ENCODE measurements around the gene CSMD2. TPM values are rescaled to one million over a fixed set of nuclear protein-coding genes. Genes with fewer than 3 reads are reported as not detected.

Gene CSMD2
- total and polyA plus RNA-seq, 7 donors: under 0.01 to 0.83 (median 0.16) TPM

GRCh38 chr1:33660244-33660643 is 504.8 kb downstream of the CSMD2 start:
- DNase-seq: no peak
- TF ChIP-seq CTCF (IDR thresholded peaks at IDR 0.05) (no peak), EP300 (IDR thresholded peaks at IDR 0.05) (peak in 1 of 4 donors; percentile 52), POLR2A (IDR thresholded peaks at IDR 0.05) (no peak), POLR2AphosphoS5 (IDR thresholded peaks at IDR 0.05) (peak; percentile 10 to 75 (median 69))
- 18 to 45% methylated on average over 5 of the region's 5 CpGs for WGBS, 2 donors
- Histone ChIP-seq H3K27me3 (no peaks in the 10 kb centered on the region), H3K4me1 (peaks cover 0 to 14% (median 10%) of the 10 kb centered on the region in 4 donors), H3K36me3 (no peaks in the 10 kb centered on the region), H3K9me3 (no peaks in the 10 kb centered on the region), H3K27ac (peak overlapping the region in 2 of 4 donors; percentile 45 to 66), H3K4me3 (no peak overlapping the region)
- intact Hi-C loops (cut with DNase I): no loop called here

GRCh38 chr1:33659641-33660040 is 505.4 kb downstream of the CSMD2 start:
- TF ChIP-seq CTCF (IDR thresholded peaks at IDR 0.05): no peak
- no peak for TF ChIP-seq EP300 (IDR thresholded peaks at IDR 0.05)
- TF ChIP-seq POLR2AphosphoS5 (IDR thresholded peaks at IDR 0.05): no peak
- no peak for TF ChIP-seq POLR2A (IDR thresholded peaks at IDR 0.05)
- no peak for DNase-seq
- Histone ChIP-seq H3K4me3 (no peak overlapping the region), H3K4me1 (peaks cover 0 to 14% (median 10%) of the 10 kb centered on the region in 4 donors), H3K27ac (peak overlapping the region in 2 of 4 donors; percentile 45 to 66), H3K36me3 (no peaks in the 10 kb centered on the region), H3K9me3 (no peaks in the 10 kb centered on the region), H3K27me3 (no peaks in the 10 kb centered on the region)
- WGBS, 2 donors: 59 to 82% methylated on average over 4 of the region's 4 CpGs
- intact Hi-C loops (cut with DNase I): no loop called here

DNA sequence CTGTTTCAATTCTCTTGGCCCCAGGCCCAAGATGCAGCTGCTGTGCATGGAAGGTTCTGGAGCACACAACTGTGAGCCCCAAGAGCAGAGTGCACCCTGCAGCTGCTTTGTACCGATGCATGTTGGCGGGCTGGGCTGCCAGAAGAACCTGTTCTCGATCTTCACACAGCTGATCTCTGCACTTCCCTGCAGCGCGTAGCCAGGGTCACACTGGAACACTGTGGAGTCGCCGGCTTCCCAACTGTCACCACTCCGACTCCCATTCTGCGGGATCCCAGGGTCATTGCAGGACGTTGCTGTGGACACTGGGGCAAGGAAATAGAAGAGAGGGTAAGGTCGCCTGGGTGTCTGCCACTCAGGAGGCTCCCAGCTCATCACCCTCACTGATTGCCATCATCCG is 507.2 kb downstream of the CSMD2 start:
- Histone ChIP-seq H3K4me1 (peaks cover 0 to 14% (median 10%) of the 10 kb centered on the region in 4 donors), H3K27ac (no peak overlapping the region), H3K36me3 (no peaks in the 10 kb centered on the region), H3K27me3 (no peaks in the 10 kb centered on the region), H3K9me3 (no peaks in the 10 kb centered on the region), H3K4me3 (no peak overlapping the region)
- intact Hi-C loops (cut with DNase I): no loop called here
- no peak for DNase-seq
- TF ChIP-seq POLR2AphosphoS5 (IDR thresholded peaks at IDR 0.05) (no peak), EP300 (IDR thresholded peaks at IDR 0.05) (no peak), CTCF (IDR thresholded peaks at IDR 0.05) (no peak)
- 84 to 88% methylated on average over 12 of the region's 12 CpGs for WGBS, 2 donors

DNA sequence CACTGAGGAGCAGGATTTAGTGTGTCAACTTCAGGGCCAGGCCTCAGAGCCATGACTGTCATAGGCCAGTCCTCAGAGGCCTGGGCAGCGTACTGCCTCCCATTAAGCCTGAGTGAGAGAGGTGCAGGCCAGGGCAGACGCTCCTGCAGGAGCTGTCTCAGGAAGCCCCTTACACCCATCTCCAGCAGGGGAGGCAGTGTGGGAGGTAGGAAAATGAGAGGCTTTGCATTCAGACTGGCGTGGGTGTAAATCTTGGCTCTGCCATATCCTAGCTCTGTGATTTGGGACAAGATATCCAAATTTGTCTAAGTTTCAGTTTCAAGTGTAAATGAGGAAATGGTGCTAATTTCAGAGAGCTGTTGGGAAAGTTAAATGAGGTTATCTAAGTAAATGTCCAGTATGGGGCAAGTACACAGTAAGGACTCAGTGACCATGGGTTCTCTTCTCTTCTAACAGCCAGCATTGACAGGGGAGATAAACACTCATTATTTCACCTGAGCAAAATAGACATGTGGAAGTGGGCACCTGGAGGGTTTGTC is 508.5 kb downstream of the CSMD2 start:
- peaks cover 0 to 14% (median 10%) of the 10 kb centered on the region in 4 donors for H3K4me1 ChIP-seq
- intact Hi-C loops (cut with DNase I): no loop called here
- 87 to 90% methylated on average over 3 of the region's 3 CpGs for WGBS, 2 donors

More for the DNA sequence above, 508.5 kb downstream of the CSMD2 start:
- H3K36me3 ChIP-seq: no peaks in the 10 kb centered on the region
- H3K9me3 ChIP-seq: no peaks in the 10 kb centered on the region
- H3K4me3 ChIP-seq: no peak overlapping the region
- H3K27me3 ChIP-seq: no peaks in the 10 kb centered on the region
- DNase-seq: no peak
- H3K27ac ChIP-seq: no peak overlapping the region
- TF ChIP-seq POLR2A (IDR thresholded peaks at IDR 0.05) (no peak), POLR2AphosphoS5 (IDR thresholded peaks at IDR 0.05) (no peak), EP300 (IDR thresholded peaks at IDR 0.05) (no peak), CTCF (IDR thresholded peaks at IDR 0.05) (no peak)

Data from sigmoid colon (tissue), 7 donors.